GM12892 (cell line): ENCODE measurements around the gene GAS2L2.
A peak's percentile ranks its signal among the peaks of the same experiment; 100 is the strongest.

Experiments used
- DNase-seq: peaks from one replicate; pipeline ENCODE4 v3.0.0; 2011; ENCODE audit not compliant: insufficient read length
- FAIRE-seq: peaks from 2 replicates; lab custom pipeline; 2011; peaks lifted over from hg19 to GRCh38; lab: Jason Lieb, UNC
- POLR2A ChIP-seq: IDR thresholded peaks from 2 replicates; pipeline ENCODE4 v1.6.1; 2011; ENCODE audit warnings: low read depth, low read length, control low read depth
- POLR2AphosphoS5 ChIP-seq: IDR thresholded peaks from 2 replicates; pipeline ENCODE4 v1.6.1; 2011; ENCODE audit warnings: low read depth, low read length, control low read depth
- TAF1 ChIP-seq: IDR thresholded peaks from 2 replicates; pipeline ENCODE4 v1.6.1; 2011; ENCODE audit warnings: low read depth, mild to moderate bottlenecking, control low read depth, low read length, borderline replicate concordance

The GAS2L2 gene

DNA sequence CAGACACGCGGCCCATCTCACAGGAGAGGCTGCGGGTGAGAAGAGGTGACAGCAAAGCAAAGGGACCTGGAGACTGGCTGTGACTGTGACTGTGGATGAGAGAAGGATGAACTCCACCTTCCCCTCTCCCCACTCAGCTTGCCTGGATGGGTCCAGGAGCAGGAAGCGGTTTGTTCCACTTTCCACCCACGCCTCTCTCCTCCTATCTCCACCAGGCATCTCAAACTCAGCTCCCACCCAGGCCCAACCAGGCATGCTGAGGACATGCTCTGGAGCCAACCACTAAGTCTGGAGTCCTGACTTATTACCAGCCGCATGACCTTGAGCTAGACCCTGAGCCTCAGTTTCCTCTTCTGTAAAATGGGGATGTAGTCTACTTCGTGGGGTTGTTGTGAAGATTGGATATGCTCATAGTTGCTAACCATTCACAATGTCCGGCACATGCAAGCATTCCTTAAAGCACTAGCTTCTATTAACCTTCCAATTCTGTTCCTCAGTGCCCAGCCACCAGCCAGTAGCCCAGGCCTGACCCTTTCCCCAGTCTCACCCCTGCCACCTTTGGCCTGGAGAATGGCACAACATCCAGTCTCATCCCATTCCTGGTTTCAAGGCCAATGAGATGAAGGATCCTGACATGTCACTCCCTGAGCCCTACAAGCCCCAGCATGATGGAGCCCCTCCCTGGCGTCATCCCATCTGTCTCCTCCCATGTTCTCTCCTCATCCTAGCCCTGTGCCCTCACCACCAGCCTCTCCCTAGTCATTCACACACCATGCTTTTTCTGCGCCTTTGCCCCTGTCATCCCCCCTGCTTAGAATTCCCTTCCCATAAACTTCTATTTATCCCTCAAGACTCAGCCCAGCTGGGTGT is 2.3 kb downstream of the GAS2L2 start:
- no peak for DNase-seq
- TF ChIP-seq POLR2A = no peak
- TF ChIP-seq POLR2AphosphoS5 = no peak
- TF ChIP-seq TAF1 = no peak
- no peak for FAIRE-seq

GRCh38 chr17:35749560-35750412 is 3.3 kb downstream of the GAS2L2 start:
- DNase-seq = no peak
- FAIRE-seq = no peak
- no peak for TF ChIP-seq POLR2AphosphoS5
- no peak for TF ChIP-seq POLR2A
- TF ChIP-seq TAF1 = no peak

DNA sequence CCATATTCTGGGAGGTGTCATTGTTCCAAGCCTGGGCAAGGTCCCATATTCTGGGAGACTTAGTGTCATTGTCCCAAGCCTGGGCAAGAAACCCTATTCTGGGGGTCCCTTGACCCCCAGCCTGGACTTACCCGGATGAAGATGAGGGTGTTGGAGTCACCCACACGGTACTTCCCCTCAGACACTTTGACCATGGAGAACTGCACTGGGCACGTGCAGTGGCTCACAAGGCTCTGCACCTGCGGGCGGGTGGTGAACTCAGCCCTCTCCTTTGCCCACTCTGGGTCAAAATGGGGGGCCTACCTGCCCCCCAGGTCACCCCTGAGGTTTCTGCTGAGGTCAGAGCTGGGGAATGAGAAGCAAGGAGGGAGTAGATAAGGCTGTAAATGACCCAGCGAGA is 4.1 kb downstream of the GAS2L2 start:
- no peak for TF ChIP-seq POLR2AphosphoS5
- no peak for TF ChIP-seq TAF1
- TF ChIP-seq POLR2A = no peak
- no peak for FAIRE-seq
- DNase-seq = no peak

DNA sequence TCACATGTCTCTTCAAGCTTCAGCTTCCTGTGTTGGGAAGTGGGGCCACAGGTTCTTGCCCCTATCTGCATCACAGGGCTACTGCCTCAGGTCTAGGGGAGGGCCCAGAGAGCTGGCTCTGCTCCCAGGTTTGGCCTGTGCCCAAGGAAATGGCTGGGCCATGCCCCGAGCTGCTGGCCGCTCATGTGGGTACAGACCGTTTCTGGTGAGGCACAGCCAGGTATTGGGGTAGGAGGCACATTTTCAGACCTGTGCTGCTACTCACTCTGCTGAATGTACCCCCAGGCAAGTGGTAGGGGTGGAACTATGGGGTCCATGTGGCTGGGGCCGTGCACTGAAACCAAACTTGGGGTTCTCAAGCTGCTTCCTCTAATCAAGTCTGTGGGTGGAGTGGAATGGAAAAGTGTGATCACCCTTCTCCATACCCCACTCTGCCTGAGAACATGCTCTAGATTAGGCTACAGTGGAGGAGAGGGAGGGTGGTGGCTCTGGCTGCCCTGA is 4.6 kb downstream of the GAS2L2 start:
- DNase-seq = no peak
- no peak for FAIRE-seq
- TF ChIP-seq POLR2A (no peak), TAF1 (no peak), POLR2AphosphoS5 (no peak)

- TF ChIP-seq TAF1 (no peak), POLR2AphosphoS5 (no peak), POLR2A (no peak)
- no peak for FAIRE-seq
- peak; percentile 79 for DNase-seq
Observed at GRCh38 chr17:35747540-35748017, 5.5 kb downstream of the GAS2L2 start.

GRCh38 chr17:35745749-35746320 is 7.2 kb downstream of the GAS2L2 start:
- TF ChIP-seq POLR2AphosphoS5 (no peak), POLR2A (no peak)
- DNase-seq = no peak
- no peak for FAIRE-seq

GRCh38 chr17:35745246-35745645 is 7.8 kb downstream of the GAS2L2 start:
- FAIRE-seq (no peak), DNase-seq (no peak)
- TF ChIP-seq TAF1 (no peak), POLR2AphosphoS5 (no peak), POLR2A (no peak)

DNA sequence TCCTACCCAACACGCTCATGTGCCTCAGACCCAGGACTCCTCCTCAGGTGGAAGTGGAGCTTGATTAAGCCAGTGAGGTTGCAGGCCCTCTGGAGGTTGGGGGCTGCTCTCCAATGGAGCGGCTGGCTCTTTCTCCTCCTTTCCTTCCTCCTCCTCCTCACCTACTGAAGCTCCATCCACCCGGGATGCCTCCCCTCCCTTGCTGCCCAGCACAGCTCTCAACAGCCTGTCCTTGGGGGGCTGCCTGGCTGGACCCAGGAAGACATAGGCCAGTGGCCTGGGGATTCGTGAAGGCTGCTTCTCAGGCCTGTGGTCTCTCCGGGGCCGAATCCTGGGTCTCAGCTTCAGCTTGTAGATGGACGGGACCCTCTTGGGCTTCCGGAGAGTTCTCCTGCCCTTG is 8.2 kb downstream of the GAS2L2 start:
- TF ChIP-seq POLR2AphosphoS5 (no peak), POLR2A (no peak), TAF1 (no peak)
- no peak for FAIRE-seq
- DNase-seq = no peak

GRCh38 chr17:35743626-35744328 is 9.3 kb downstream of the GAS2L2 start:
- FAIRE-seq (no peak), DNase-seq (no peak)
- TF ChIP-seq POLR2A (no peak), TAF1 (no peak), POLR2AphosphoS5 (no peak)

GRCh38 chr17:35742896-35743477 is 10.1 kb downstream of the GAS2L2 start:
- DNase-seq = no peak
- TF ChIP-seq POLR2A (no peak), TAF1 (no peak), POLR2AphosphoS5 (no peak)
- no peak for FAIRE-seq
